Daoy (cell line): Measurements from ENCODE around the gene SLC22A9. TPM values are rescaled to one million over a fixed set of nuclear protein-coding genes. Genes with fewer than 3 reads are reported as not detected.

Source experiments
- DNase-seq: peaks from one replicate; pipeline ENCODE4 v3.0.0-alpha.2; 2015; ENCODE audit warnings: low read depth
- total RNA-seq: library from RNA; depleted of rRNA; stranded (reverse); fragments of >200 nt; shearing (Covaris generic); gene quantifications from 2 replicates; pipeline ENCODE4 v1.2.3, GENCODE V29; 2014; rRNA removed

SLC22A9 gene
- total RNA-seq, 1 experiment from 2014 or later, result not detected

- DNase-seq, result no peak
Observed at GRCh38 chr11:63444160-63444559, 74.6 kb downstream of the SLC22A9 start.

DNA sequence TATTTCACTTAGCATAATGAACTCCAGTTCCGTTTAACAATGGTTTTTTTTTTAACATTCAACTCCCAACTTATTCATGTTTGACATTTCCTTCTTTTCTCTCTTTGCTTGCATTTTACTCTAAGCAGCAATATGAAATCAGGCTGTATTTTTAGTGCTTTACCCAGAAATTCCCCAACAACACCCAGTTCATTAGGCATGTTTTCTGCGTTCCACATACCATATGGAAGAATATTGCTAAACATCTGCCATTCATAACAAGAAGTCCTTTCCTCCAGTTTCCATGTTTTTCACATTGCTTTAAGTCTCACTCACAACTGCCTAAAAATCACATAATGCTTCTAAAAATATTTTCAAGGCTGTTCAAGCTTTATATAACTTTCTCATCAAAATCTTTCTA lies 75.5 kb downstream of the SLC22A9 start:
- no peak for DNase-seq

DNA sequence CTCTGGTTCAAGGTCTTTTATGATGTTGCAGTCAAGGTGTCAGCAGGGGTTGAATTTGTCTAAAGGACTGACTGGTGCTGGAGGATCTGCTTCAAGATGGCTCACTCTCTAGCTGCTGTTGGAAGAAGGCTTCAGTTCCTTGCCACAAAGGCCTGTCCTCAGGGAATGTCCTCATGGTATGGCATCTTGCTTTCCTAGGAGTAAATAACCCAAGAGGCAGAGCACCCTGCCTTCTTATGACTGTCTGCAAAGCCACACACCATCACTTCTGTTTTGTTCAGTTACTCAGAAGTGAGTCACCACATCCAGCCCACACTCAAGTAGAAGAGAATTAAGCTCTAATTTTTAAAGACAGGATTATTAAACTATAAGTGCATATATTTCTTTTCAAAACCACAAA lies 76.1 kb downstream of the SLC22A9 start:
- DNase-seq, result no peak

- no peak for DNase-seq
Observed at GRCh38 chr11:63448646-63449045, 79.1 kb downstream of the SLC22A9 start.

DNA sequence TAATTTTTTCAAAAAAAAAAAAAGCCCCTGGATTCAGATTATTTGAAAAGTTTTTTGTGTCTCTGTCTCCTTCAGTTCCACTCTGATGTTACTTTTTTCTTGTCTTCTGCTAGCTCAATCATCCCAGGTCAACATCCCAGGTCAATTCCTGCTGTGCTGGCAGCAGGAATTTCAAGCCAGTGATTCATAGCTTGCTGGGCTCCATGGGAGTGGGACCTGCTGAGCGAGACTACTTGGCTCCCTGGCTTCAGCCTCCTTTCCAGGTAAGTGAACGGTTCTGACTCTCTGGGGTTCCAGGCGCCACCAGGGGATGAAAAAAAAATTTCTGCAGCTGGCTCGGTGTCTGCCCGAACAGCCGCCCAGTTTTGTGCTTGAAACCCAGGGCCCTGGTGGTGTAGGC lies 90.0 kb downstream of the SLC22A9 start:
- DNase-seq, result peak; percentile 2

Other genes starting within 250 kb of the SLC22A9 start
- gene SLC22A24, start 225.6 kb upstream of the SLC22A9 start, total RNA-seq, result not detected in 2 replicates
- not detected in 2 replicates for gene SLC22A25, start 126.2 kb upstream of the SLC22A9 start, total RNA-seq
- gene PLAAT5, start 121.4 kb downstream of the SLC22A9 start, total RNA-seq, result not detected in 2 replicates
- not detected in 2 replicates for gene LGALS12, start 136.3 kb downstream of the SLC22A9 start, total RNA-seq
- gene PLAAT4, start 167.0 kb downstream of the SLC22A9 start, total RNA-seq, result 18.3 and 29.6 TPM in 2 replicates
- gene PLAAT2, start 193.6 kb downstream of the SLC22A9 start, total RNA-seq, result 4.1 TPM in 1 of 2 replicates, not detected in the other
- gene PLAAT3, start 244.6 kb downstream of the SLC22A9 start, total RNA-seq, result 24.3 and 30.3 TPM in 2 replicates